Measurements from ENCODE around the gene SERPINA4. TPM values are rescaled to one million over a fixed set of nuclear protein-coding genes. Genes with fewer than 3 reads are reported as not detected.

Gene SERPINA4, protein sequence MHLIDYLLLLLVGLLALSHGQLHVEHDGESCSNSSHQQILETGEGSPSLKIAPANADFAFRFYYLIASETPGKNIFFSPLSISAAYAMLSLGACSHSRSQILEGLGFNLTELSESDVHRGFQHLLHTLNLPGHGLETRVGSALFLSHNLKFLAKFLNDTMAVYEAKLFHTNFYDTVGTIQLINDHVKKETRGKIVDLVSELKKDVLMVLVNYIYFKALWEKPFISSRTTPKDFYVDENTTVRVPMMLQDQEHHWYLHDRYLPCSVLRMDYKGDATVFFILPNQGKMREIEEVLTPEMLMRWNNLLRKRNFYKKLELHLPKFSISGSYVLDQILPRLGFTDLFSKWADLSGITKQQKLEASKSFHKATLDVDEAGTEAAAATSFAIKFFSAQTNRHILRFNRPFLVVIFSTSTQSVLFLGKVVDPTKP
- not detected for total RNA-seq

DNA sequence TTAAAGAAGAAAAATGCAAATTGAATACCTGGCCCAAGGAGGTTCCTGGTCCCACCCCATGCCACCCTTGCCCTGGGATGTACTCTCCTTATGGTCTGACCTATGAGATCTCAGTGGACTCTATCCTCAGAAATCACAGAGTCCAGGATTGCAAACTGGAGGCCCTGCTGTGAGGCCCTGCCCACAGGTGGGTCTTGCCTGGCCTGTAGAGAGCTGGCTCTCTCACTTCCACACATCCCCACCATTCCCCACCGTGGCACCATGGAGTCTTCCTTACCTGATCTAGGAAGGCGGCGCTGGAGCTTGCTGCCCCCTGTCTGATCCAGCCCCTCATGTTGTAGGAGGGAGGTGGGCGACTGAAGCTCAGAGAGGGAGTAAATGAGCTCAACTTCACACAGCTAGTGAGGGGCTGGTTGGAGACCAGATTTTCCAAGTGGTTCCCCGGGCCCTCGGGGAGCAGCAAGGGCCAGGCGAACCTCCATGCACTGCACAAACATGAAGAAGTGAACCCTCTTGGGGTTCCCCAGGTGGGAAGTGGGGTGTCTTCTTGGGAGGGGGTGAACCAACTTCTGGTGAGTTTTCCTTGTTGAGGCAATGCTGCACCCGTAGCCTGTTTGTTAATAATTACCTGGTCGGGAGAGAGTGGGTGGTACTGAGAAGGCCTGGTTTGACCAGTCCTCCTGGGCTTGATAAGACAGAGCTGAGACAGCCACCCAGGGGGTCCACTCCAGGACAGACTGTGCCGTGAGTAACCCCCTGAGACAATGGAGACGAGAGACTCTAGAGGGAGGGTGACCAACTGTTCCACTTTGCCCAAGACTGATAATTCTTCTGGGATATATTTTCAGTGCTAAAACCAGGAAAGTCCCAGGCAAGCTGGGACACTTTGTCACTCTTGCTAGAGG, at the start of gene SERPINA4:
Gene SERPINA4 (plus strand): TSS at position 692 of the 905 bp plus-strand sequence. CDS start 2,041 bp downstream, outside the sequence.
- DNase-seq, result no peak

DNA sequence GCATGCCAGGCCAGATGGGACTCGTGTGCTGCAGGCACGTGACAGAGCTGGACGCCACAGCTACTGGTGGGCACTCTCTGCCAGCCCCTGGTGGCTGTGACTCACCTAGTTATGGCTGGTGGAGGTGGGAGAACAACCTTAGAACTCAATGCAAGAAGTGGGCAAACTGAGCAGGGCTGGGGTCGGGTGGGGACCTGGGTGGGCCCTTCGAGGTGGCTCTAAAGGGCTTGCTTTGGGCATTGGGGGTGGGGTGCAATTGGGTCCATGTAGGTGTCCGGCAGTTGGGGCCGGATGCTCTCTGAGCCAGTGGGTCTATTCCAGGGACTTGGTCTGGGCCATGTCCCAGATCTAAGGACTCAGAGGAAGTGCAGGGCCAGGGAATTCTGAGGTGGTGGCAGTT, 46.9 kb upstream of the SERPINA4 start:
- no peak for DNase-seq

DNA sequence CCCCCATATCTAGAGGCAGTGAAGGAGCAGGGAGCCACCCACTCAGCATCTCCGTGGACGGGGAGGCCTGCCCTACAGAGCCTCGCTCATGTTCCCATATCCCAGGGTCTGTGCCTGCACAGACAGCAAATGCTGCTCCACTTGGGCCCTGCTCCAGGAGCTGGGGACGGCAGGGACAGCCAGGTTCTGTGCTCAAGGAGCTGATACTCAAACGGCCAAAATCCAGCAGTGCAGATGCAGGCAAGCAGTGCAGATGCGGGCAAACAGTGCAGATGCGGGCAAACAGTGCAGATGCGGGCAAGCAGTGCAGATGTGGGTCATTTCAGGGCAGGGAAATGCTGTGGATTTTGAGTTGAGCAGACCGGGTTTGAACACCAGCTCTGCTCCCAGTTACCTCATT, 45.8 kb upstream of the SERPINA4 start:
- DNase-seq, result no peak

DNA sequence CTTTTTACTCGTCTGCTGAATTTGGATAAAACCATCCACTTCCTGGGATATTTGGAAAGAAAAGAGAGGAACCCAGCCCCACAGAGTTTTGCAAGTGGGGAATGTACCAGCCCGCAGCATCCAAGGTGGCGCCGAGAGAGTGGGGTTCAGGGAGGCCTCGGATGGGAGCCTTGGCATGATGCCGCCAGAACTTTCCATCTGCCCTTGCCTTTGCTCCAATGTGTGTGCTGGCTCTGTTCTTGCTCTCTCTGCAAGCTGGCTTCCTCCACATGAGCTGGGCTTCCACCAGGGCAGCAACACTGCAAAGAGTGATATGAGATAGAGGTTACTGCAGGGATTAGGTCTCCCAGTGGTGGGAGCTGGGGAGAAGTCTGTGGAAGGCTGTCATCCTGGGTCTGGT, 45.4 kb upstream of the SERPINA4 start:
- DNase-seq, result no peak

DNA sequence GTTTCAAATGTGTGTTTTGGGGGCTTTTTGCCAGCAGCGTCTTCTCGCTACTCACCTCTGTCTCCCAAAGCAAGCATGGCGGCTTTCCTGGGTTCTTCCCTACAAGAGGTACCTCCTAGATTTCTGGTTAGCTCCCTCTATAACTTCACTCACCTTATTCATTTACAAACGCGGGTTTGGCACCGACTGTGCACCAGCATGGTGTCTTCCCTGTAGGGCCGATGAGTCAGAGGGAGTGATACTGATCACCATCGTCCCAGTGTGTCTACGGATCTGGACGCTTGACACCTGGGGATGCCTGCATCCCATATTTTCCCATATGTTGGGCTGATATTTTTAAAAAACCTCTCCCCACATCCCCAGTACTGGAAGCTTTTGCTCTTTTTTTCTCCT, 44.0 kb upstream of the SERPINA4 start:
- no peak for DNase-seq

DNA sequence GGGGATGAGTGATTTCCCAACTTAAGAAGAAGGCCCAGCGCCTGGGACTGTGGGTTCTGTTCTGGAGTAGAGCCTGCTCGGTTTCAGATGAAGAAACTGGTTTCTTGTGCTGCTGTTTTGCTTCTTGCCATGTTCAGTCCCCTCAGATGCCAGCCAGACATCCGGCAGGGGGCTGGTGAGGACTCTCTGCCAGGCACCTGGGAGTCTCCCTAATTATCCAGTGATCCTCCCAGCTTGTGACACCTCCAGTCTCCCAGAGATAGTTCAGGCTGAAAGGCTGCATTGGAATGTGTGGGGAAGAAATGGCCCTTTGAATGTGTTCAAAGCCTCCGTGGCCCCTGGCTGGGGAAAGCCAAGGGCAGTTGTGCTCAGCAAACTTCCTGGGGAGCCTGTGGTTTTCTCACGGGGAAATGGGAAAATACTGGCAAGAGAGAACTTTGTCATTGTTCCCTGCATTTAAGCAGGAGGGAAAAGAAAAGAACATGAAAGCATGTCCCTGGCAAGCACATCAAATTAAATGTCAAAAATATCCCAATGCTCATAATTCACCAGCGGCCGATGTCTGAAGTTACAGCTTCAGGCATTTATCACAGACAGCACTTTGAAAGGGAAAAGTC, 43.5 kb upstream of the SERPINA4 start:
- DNase-seq, result no peak

DNA sequence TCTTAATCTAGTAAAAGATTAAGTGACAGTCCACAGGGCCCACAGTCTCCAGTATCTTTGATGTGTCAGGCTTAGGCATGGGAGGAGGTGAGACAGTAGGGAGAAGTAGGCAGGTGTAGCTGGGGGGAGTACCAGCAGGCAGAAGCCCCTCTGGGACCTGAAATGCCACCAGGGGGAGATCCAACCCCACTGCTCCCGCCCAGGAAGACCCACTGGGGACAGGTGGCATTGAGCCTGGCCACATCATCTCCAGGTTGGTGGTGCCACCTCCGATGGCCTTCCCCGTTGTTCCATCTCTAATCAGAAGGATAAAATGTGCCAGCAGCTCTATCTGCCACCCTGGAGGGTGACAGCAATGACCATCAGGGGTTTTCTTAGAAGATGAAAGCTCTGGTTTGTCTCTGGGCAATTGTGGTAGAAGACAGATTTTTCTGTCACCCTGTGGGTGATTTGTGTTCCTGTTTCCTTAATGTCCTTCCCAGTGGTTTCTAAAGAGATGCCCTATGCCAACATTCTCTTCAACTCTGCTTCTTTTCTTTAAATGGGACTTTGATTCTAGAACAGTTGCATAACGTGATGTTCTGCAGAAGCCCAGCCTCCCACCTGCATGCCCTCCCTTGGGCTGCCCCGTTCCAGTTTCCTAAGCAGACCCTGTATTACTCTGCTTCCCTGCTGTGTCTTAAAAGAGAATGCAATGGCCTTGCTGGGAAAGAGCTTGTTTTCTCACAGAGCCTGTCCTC, 39.7 kb upstream of the SERPINA4 start:
- no peak for DNase-seq

DNA sequence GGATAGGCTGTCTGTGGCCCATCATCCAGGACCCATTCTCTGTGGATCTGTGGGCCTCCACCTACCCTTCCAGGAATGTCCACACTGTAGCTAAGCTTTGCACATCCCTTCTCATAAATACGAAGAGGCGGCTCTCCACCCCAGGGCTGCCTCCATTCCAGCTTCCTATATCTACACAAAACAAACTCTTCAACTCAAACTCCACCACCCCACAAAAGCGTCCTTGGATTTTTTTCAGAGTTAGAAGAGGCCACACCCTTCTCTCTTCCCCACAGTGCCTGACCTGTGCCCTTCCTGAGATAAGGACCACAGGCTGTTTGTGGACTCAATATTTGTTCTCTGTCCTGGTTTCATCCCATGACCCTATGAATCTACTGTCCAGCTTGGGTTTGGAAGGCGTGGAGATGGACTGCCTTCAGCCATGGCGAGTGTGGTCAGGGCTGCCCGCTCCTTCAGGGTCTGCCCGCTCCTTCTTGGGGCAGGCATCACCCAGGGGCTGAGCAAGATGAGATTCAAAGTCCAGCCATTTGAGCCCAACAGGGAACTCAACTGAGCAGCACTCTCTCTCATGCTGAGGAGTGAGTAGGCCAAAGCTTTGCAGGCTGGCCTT, 39.0 kb upstream of the SERPINA4 start:
- no peak for DNase-seq

DNA sequence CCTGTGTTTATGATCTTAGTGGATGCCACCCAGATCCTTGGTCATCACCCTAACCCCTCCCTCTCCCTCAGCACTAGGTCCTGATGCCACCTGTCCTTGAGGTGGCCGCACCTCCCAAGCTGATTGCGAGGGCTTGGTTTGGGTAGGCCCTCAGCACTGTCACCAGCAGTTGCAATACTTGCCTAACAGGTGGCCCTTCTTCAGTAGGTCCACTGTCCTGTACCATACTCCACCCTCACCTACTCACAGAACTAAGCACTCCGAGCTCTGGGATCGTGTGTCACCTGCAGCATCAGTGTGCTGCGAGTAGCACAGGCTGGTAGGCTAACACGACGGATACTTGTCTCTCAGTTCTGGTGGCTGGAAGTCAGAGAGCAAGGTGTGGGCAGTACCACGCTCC, 38.0 kb upstream of the SERPINA4 start:
- DNase-seq, result no peak

DNA sequence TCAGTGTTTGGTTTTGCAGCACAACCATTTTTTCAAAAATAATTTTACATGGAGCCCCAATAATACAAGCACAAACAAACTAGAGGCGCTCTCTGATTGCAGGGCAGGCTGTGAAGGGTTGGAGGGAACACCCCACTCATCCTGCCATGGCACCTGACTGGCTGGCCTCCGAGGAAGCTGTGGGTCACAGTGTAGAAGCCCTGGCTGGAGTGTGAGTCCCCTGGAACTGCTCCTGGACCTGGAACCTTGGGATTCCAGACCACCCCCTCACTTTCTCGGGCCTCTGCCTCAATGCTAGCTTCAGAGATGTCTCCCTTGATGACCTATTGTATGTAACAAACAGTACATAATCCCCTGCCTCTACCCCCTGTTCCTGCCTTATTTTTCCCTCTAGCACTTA, 37.1 kb upstream of the SERPINA4 start:
- DNase-seq, result no peak

DNA sequence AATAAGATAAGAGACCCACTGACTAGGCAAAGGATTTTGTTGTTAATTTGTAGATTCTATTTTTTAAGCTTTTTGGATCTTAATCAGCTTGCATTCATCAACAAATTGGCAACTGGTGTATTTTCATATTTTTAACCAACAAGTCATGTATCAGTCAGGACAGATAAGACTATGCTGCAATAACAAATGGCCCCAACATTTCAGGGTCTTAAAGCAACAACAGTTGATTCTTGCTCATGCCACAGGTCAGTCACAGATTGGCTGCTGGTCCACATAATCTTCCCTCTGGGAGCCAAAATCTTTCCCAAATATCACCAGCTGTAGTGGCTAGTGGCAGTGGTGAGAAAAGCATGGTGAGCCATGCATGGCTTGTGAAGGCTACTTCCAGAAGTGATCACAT, 30.1 kb upstream of the SERPINA4 start:
- DNase-seq, result no peak

DNA sequence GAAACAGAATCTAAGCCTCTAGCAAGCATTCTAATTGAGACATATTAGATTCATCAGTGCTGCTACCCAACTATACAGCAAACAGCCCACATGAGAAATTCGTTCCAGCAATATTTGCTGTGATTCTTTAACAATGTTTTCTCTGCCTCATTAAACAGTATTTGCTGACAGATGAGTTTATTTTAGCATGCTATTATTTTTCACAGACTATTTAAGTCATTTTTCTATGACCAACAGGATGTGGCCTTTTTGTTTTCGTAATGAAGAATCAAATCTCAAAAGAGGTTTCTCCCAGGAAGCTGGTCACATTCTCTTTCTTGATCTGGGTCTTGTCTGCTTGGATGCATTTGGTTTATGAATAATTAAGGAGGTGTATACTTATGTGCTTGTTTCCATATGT, 28.8 kb upstream of the SERPINA4 start:
- DNase-seq, result no peak

DNA sequence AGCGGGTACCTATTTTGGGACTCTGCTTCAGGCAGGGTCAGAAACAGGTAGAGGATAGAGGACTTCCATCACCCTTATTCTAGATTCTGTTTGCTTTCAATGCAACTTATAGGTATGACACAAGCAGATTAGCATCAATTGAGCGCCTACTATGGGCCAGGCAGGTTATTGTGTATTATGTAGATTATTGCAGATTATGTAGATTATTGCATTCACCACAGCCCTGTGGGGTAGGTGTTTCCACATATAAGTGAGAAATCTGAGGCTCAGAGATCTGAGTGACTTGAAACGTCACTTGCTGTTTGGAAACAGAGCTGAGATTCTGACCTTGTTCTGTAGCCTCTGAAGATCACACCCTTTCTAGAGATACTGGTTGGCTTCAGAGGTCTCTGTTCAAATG, 25.7 kb upstream of the SERPINA4 start:
- DNase-seq, result no peak

DNA sequence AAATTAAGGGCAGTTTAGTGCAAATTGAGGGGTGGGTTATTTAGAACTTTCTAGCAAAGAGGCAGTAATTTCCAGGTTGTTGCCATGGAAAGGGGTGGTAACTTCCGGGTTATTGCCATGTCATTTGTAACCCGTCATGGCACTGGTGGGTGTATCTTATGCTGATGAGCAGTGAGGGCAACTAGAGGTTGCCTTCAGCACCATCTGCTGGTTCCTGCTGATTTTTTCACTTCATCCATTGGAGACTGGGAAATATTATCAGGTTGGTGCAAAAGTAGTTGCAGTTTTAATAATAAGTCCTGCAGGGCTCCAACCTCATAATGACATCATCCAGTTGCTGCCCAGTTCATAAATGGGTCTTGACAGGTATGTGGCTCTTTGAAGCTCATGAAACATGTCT, 24.4 kb upstream of the SERPINA4 start:
- no peak for DNase-seq

DNA sequence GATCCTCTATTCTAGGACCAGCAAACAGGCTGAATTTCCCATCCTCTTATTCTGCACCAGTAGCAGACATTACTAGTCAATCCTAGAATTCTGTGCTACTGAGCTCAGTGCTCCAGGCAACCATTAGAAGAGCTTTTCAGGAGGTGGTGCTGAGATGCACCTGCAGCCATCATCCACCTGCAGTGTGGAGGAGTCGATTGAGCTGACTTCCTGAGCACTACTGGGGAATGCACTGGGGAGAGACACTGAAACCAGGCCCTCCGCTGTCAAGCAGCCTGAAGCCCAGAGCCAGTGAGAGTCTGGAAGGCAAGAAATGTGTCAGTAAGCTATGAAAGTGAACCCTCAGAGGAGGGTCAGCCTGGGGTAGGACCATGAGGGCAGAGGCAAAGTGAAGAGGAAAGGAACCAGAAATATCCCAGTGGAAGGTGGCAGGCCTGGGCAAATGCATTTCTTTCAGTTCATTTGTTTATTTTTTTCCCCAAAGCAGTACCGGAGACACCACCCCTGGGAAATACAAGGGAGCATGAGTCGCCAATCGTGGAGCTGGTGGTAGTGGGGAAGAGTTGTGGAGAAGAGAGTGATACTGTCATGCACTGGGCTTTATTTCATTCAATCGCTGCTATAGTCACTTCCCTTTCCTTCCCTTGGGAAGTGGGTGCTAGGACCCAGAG, 23.0 kb upstream of the SERPINA4 start:
- no peak for DNase-seq

DNA sequence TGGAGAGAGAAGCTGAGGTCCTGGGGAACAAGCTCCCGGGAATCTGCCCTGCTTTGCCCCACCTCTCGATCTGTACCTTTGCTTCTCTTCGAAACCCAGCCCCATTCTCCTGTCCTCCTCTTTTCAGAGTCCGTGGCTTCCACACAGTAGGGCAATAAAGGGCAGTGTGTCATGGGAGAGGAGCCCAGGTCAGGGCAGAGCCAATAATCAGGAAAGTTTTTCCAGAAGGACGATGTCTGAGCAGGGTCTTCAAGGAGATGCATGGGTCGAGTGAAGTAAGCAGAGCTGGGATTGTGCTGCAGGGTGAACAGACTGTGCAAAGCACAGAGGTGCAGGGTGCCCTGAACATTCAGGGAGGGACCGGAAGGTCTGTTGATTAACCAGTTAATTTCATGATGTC, 22.1 kb upstream of the SERPINA4 start:
- no peak for DNase-seq

DNA sequence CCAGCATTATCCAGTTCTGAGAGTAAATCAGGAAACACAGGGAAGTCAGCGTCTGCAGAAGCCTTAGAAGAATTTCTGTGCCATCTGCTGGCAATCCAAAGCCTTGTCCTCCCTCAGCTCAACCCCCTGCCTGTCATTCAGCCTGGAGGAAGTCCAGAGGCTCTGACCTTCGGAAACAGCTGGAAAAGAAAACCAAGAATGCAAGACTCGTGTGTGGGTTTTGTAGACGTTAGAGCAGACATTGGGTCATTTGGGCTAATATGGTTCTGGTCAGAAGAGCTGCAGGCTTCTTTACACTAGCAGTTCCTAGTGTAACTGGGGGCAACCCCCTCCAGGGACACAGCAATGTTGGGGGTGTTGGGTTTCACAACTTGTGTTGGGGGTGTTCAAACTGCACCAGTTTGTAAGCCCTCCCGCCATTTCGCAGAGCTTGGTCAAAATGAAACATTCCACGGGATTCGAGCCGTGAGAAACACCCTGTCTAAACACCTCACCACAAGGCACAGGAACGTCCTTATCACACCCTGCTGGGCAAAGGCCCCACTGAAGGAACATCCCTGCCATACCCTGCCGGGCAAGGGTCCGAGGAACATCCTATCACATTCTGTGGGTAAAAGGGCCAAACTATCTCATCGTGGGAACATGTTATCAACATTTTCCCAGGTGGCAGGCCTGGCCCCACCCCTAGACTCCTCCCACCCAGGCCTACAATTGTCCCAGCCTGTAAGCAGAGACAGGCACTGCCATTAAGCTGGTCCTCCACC, 21.0 kb upstream of the SERPINA4 start:
- no peak for DNase-seq

DNA sequence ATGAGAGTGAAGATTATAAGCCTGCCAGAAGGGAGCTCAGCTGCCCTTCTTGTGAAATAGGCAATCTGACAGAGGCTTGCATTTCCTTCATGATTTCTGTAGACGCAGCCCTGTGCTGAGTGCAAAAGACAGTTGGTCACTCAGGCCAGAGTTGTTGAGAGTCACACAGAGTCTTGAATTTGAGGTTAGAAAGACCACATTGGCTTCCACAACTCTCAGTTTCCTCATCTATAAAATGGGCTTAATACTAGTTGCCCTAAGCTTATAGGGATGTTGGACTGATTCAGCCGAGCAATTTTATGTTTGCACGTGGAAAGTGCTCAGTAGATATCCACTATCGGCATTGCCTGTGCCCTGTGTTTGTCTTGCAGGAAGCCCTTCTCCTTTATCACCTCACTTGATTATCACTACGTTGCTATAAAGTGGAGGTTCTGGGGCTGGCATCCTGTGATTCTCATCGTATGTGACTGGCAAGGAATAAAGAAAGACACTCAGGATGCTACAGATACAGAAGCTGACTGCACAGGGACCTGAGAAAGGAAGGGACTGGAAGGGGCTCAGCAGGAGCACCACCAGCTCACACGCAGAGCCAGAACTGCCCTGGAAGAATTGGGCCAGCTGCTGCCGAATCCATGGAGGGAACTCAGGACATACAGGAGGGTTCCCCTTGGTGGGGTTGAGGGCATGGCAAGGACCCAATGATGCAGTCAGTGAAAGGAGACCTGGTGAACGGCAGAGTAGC, 19.8 kb upstream of the SERPINA4 start:
- no peak for DNase-seq

DNA sequence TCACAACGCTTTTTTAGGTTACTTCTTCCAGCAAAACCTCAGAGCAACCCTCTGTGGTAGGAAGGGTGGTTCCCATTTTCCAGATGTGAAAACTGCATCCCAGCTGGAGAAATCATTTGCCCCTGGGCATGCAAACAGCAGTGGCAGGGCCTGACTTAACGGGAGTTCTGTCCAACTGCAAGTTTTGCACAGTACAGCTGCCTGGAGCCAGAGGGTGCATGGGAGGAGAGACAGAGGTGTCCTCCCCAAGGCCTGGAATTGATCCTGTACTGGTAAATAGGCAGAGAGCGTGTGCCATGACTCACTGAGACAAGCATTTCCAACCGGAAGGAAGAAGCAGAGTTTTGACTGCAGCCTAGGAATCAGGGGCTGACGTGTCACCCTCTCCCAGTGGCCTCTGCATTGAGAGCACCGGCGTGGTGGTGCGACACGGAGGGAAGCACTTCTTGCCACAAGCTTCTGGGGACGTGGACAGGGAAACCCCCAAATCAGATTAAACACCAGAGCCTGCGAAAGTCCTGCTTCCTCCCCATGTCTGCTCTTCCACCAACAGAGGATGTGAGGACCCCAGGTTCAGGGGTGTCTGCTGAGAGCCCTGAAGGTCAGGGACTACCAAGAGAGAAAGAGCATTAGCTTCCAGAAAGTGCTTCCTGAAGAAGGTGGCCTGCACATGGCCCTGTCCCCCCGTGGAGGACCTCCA, 19.0 kb upstream of the SERPINA4 start:
- DNase-seq, result no peak
